Sigmoid colon (tissue), 7 donors: Measurements from ENCODE around the gene GBX1. TPM values are rescaled to one million over a fixed set of nuclear protein-coding genes. Genes with fewer than 3 reads are reported as not detected.

Experiments
- DNase-seq: peaks from one replicate; pipeline ENCODE4 v3.0.0-alpha.2; 2019
- H3K27ac ChIP-seq, 4 donors: fragments of 200-600 bp; sonication (generic); one replicate each; pipeline ENCODE4 v1.5.1; 2016 to 2019; ENCODE audit warnings: mild to moderate bottlenecking in 1 of 4
- H3K27me3 ChIP-seq, 3 donors: fragments of 200-600 bp; sonication (generic); one replicate each; pipeline ENCODE4 v1.5.1; 2019; ENCODE audit warnings: mild to moderate bottlenecking in 1 of 3
- H3K36me3 ChIP-seq, 4 donors: fragments of 200-600 bp; sonication (generic); one replicate each; pipeline ENCODE4 v1.5.1; 2016 to 2019
- H3K4me1 ChIP-seq, 4 donors: fragments of 200-600 bp; sonication (generic); one replicate each; pipeline ENCODE4 v1.5.1; 2017 to 2019
- H3K4me3 ChIP-seq, 4 donors: fragments of 200-600 bp; sonication (generic); one replicate each; pipeline ENCODE4 v1.5.1; 2017 to 2019; ENCODE audit warnings: mild to moderate bottlenecking in 2 of 4, moderate library complexity in 1 of 4
- H3K9me3 ChIP-seq, 4 donors: fragments of 200-600 bp in 3 of 4; sonication (generic) in 3 of 4; one replicate each; pipeline versions ENCODE4 v1.5.1 to v1.6.1; 2013 to 2019
- EP300 ChIP-seq, 4 donors: sonication (generic); formaldehyde crosslinking; IDR thresholded peaks; one replicate each; pipeline ENCODE4 v1.6.1; 2017; ENCODE audit warnings: antibody characterized with exemption in 4 of 4
- POLR2A ChIP-seq, 2 donors: fragments of 450-650 bp; IDR thresholded peaks; one replicate each; pipeline ENCODE4 v1.6.1; 2016; ENCODE audit warnings: antibody characterized with exemption in 2 of 2, mild to moderate bottlenecking in 2 of 2, moderate library complexity in 2 of 2
- POLR2AphosphoS5 ChIP-seq, 4 donors: sonication (generic); formaldehyde crosslinking; IDR thresholded peaks; one replicate each; pipeline ENCODE4 v1.6.1; 2017; ENCODE audit warnings: antibody characterized with exemption in 4 of 4
- WGBS, 2 donors: extraction: QIAGEN DNeasy Blood & Tissue Kit; methylation state at CpG; one replicate each; pipeline ENCODE4 v1.1.7; 2013; 5-methylcytosine and 5-hydroxymethylcytosine counted together
- intact Hi-C: fragments of 100-400 bp; cut with DNase I; formaldehyde crosslinking; loops from one replicate; pipeline ENCODE4 v1.15.1; 2023
- polyA plus RNA-seq, 3 donors: library from polyadenylated mRNA; stranded (reverse); fragments of 200-250 nt; gene quantifications; one replicate each; pipeline ENCODE4 v1.2.3, GENCODE V29; 2013
- total RNA-seq, 4 donors: library from RNA; depleted of rRNA; stranded (reverse); fragments of >200 nt; gene quantifications; one replicate each; pipeline ENCODE4 v1.1.0, GENCODE V29; 2016
- TF ChIP-seq, protein P1 (sequence below), 4 experiments: fragments of 450-650 bp in 3 of 4; fragments of 200-600 bp in 1 of 4; IDR thresholded peaks; one replicate each; pipeline ENCODE4 v1.5.1; 2016 to 2019; ENCODE audit warnings: antibody characterized with exemption in 4 of 4, mild to moderate bottlenecking in 3 of 4, moderate library complexity in 2 of 4
- donor health status: healthy with polysubstance abuse.
- donor health status: Bipolar disorder and iron deficiency.
- donor health status: healthy.

Gene GBX1
- total and polyA plus RNA-seq, 7 donors = not detected

DNA sequence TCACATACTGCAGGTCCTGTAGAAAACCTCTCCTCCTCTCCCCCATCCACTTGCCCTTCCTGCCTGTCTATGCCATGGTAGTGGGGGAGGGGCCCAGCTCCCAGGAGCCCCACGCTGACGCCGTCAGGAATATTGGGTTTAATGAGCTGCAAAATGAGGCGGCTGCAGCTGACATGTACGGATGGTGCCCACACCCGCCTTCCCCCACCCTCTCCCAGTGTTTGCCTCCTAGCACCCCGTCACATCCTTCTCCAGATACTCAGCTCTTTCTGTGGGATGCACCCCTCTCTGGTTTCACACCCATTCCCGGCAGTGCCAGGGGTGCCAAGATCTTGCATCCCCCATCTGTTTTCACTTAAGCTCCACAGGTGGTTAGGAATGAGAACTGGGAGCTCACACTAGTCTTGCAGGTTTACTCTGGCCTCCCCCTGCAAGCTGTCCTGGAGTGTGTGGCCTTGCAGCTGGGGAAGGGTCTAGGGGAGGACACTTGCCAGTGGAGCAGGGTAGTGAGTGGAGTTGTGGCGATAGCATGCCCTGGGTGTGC, 26.1 kb downstream of the GBX1 start:
- no peaks in the 10 kb centered on the region for H3K9me3 ChIP-seq
- TF ChIP-seq POLR2AphosphoS5 (IDR thresholded peaks at IDR 0.05) (no peak), POLR2A (IDR thresholded peaks at IDR 0.05) (no peak), EP300 (IDR thresholded peaks at IDR 0.05) (no peak)
- no peak for DNase-seq
- H3K27me3 ChIP-seq = no peaks in the 10 kb centered on the region
- peaks cover 17 to 87% (median 30%) of the 10 kb centered on the region in 4 donors for H3K36me3 ChIP-seq
- H3K27ac ChIP-seq = no peak overlapping the region
- no peak overlapping the region for H3K4me3 ChIP-seq
- 93 to 94% methylated on average over 9 of the region's 9 CpGs for WGBS, 2 donors
- intact Hi-C loops = no loop called here
- no peaks in the 10 kb centered on the region for H3K4me1 ChIP-seq

DNA sequence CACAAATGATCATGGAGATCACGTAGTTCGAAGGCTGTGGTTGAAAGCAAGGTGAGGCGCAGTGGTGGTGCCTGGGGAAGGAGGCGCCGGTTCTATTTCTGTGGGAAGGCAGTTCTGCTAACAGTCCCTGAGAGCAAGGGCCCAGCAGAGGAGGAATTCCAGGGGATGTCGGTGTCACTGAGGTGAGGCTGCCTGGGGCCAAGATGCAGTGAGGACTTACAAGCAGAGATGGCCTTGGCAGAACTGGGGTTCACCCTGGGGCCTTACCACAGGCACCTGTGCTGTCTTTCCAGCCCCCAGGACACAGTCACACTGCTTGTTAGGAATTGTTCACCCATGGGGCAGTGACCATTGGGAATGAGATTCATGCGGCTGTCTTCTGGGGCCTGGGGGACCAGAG, 26.7 kb downstream of the GBX1 start:
- H3K27ac ChIP-seq = no peak overlapping the region
- no peak overlapping the region for H3K4me3 ChIP-seq
- H3K9me3 ChIP-seq = no peaks in the 10 kb centered on the region
- 98 to 99% methylated on average over 7 of the region's 7 CpGs for WGBS, 2 donors
- intact Hi-C loops = no loop called here
- DNase-seq = no peak
- H3K27me3 ChIP-seq = no peaks in the 10 kb centered on the region
- TF ChIP-seq POLR2AphosphoS5 (IDR thresholded peaks at IDR 0.05) = no peak
- no peak for TF ChIP-seq EP300 (IDR thresholded peaks at IDR 0.05)
- TF ChIP-seq POLR2A (IDR thresholded peaks at IDR 0.05) = no peak
- TF ChIP-seq, protein P1, sequence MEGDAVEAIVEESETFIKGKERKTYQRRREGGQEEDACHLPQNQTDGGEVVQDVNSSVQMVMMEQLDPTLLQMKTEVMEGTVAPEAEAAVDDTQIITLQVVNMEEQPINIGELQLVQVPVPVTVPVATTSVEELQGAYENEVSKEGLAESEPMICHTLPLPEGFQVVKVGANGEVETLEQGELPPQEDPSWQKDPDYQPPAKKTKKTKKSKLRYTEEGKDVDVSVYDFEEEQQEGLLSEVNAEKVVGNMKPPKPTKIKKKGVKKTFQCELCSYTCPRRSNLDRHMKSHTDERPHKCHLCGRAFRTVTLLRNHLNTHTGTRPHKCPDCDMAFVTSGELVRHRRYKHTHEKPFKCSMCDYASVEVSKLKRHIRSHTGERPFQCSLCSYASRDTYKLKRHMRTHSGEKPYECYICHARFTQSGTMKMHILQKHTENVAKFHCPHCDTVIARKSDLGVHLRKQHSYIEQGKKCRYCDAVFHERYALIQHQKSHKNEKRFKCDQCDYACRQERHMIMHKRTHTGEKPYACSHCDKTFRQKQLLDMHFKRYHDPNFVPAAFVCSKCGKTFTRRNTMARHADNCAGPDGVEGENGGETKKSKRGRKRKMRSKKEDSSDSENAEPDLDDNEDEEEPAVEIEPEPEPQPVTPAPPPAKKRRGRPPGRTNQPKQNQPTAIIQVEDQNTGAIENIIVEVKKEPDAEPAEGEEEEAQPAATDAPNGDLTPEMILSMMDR (IDR thresholded peaks at IDR 0.05) = no peak
- no peaks in the 10 kb centered on the region for H3K4me1 ChIP-seq
- peaks cover 17 to 93% (median 35%) of the 10 kb centered on the region in 4 donors for H3K36me3 ChIP-seq

DNA sequence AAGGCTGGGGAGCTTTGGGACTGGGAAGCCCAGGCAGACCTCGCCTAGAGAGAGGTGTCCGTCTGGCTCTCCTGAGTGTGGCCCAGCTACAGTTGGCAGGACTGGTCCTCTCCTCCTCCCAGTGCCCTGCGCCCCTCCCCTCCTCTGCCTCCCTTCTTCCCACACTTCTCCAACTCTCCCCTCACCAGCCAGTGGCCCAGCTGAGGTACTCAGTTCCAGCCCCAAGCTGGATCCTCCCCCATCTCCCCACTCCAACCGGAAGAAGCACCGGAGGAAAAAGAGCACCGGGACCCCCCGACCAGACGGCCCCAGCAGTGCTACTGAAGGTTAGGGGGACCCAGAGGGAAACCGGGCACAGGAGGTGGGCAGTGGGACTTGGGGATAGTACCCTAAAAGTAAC, 27.7 kb downstream of the GBX1 start:
- Histone ChIP-seq H3K9me3 (no peaks in the 10 kb centered on the region), H3K36me3 (peaks cover 27 to 94% (median 45%) of the 10 kb centered on the region in 4 donors), H3K4me1 (no peaks in the 10 kb centered on the region), H3K27me3 (no peaks in the 10 kb centered on the region), H3K27ac (no peak overlapping the region), H3K4me3 (no peak overlapping the region)
- no peak for DNase-seq
- TF ChIP-seq EP300 (IDR thresholded peaks at IDR 0.05) (no peak), POLR2AphosphoS5 (IDR thresholded peaks at IDR 0.05) (no peak)
- TF ChIP-seq, protein P1 (IDR thresholded peaks at IDR 0.05) = no peak
- WGBS, 2 donors = 95 to 96% methylated on average over 9 of the region's 9 CpGs
- intact Hi-C loops = no loop called here

DNA sequence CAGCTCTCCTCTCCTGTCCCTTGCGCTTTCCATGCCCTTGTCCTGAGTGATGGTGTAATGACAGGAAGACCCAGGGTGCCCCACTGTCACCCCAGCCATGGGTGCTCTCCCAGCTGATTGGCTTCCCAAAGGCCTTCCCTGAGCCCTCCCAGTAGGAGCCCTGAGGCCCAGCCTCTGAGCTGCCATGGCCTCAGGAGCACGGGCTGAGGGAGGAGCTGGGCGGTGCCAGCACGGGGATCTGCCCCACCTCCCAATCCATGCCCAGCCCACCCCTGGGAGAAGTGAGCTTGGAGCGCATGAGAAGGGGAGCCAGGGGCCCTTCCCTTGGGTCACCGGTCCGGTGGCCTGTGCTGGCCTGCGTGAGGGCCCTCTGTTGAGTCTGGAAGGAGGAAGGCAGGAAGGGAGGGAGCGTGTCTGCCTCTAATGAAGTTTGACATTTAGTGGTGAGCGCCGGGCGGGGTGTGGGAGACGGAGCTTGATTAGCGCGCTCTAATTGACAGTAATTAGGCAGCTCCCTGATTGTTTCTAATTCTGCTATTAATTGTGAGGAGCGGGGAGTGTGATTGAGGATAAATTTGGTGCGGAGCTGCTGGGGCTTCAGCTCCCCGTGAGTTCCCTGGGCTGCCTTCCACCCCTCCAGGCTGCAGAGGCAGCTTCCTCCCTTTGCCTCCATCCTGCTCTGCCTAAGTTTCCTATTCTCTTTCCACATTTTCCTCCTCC, 28.3 kb downstream of the GBX1 start:
- 88 to 90% methylated on average over 18 of the region's 18 CpGs for WGBS, 2 donors
- no peaks in the 10 kb centered on the region for H3K4me1 ChIP-seq
- H3K27me3 ChIP-seq = no peaks in the 10 kb centered on the region
- no peak overlapping the region for H3K4me3 ChIP-seq
- peaks cover 31 to 95% (median 50%) of the 10 kb centered on the region in 4 donors for H3K36me3 ChIP-seq
- intact Hi-C loops = no loop called here
- TF ChIP-seq POLR2A (IDR thresholded peaks at IDR 0.05) = no peak
- TF ChIP-seq, protein P1 (IDR thresholded peaks at IDR 0.05) = no peak
- no peak for TF ChIP-seq POLR2AphosphoS5 (IDR thresholded peaks at IDR 0.05)
- no peak for TF ChIP-seq EP300 (IDR thresholded peaks at IDR 0.05)
- no peak overlapping the region for H3K27ac ChIP-seq
- DNase-seq = peak; percentile 68
- H3K9me3 ChIP-seq = no peaks in the 10 kb centered on the region

DNA sequence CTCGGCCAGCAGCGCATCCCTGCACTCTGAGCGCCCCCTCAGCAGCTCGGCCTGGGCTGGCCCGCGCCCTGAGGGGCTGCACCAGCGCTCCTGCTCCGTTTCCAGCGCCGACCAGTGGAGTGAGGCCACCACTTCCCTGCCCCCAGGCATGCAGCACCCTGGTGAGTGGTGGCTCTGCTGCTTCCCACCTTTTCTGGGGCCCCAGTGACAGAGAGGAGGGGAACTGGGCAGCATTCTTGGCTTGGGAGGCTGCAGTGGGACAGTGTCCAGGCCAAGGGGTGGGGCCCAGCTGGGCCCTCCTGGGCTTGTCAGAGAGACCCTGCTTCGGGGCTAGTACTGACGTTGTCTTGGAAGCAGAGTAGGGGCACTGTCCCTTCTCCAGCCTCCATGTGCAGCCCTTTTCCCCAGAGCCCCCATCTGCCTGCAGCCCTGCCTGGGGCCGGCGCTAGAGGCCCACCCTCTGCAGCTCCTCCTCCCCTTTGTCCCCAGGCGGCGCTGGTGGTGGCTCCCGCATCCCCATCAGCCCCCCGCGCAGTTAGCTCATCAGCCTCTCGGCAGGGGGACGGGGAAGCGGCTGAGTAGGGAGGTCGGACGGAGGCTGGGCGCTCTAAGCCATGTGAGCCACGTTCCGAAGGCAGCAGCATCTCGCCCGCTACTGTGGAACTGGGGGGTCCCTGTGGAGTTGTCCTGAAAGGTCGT, 29.2 kb downstream of the GBX1 start:
- intact Hi-C loops = no loop called here

More for the DNA sequence above, 29.2 kb downstream of the GBX1 start:
- Histone ChIP-seq H3K4me1 (no peaks in the 10 kb centered on the region), H3K4me3 (no peak overlapping the region), H3K9me3 (no peaks in the 10 kb centered on the region), H3K27ac (no peak overlapping the region), H3K27me3 (no peaks in the 10 kb centered on the region), H3K36me3 (peaks cover 29 to 95% (median 49%) of the 10 kb centered on the region in 4 donors)
- TF ChIP-seq POLR2A (IDR thresholded peaks at IDR 0.05) (no peak), EP300 (IDR thresholded peaks at IDR 0.05) (no peak), POLR2AphosphoS5 (IDR thresholded peaks at IDR 0.05) (no peak)
- TF ChIP-seq, protein P1 (IDR thresholded peaks at IDR 0.05) = no peak
- 89 to 95% methylated on average over 30 of the region's 30 CpGs for WGBS, 2 donors
- peak; percentile 63 for DNase-seq
